HG02623 (cell line): ENCODE results near the gene ANKFY1.

ENCODE experiments used
- ATAC-seq: cut with Tn5 transposase; IDR thresholded peaks from one replicate; pipeline ENCODE4 v1.9.1; 2021; ENCODE audit warnings: moderate library complexity; ENCODE audit not compliant: unreplicated experiment

The ANKFY1 gene

GRCh38 chr17:4127555-4127954 is 136.2 kb downstream of the ANKFY1 start:
- no peak for ATAC-seq

- no peak for ATAC-seq
Measured at GRCh38 chr17:4125552-4125951, 138.2 kb downstream of the ANKFY1 start.

- no peak for ATAC-seq
Measured at GRCh38 chr17:4124999-4125398, 138.8 kb downstream of the ANKFY1 start.

- no peak for ATAC-seq
Measured at GRCh38 chr17:4120332-4120731, 143.4 kb downstream of the ANKFY1 start.

GRCh38 chr17:4119299-4119698 is 144.5 kb downstream of the ANKFY1 start:
- no peak for ATAC-seq

GRCh38 chr17:4118015-4118743 is 145.6 kb downstream of the ANKFY1 start:
- no peak for ATAC-seq

- no peak for ATAC-seq
Measured at GRCh38 chr17:4116516-4116915, 147.3 kb downstream of the ANKFY1 start.
